ENCODE measurements around the gene CENPV. TPM values are rescaled to one million over a fixed set of nuclear protein-coding genes. Genes with fewer than 3 reads are reported as not detected.
A peak's percentile ranks its signal among the peaks of the same experiment; 100 is the strongest.

CENPV gene
- total and polyA plus RNA-seq, 2 of the 13 experiments (the other 11 are each of a cell fraction or from before 2014, with no cell fraction given) = 193 to 292 TPM

GRCh38 chr17:16313139-16314090, 39.9 kb downstream of the CENPV start (continued):
- no peak for TF ChIP-seq SKIL (CRISPR knock-in tag; IDR thresholded peaks at IDR 0.05; ENCODE audit: borderline replicate concordance)
- TF ChIP-seq PHB2 (IDR thresholded peaks at IDR 0.05; ENCODE audit: partially characterized antibody) = no peak
- TF ChIP-seq TBP (CRISPR knock-in tag; IDR thresholded peaks at IDR 0.05) = no peak
- no peak for TF ChIP-seq RFX3 (CRISPR knock-in tag; IDR thresholded peaks at IDR 0.05)
- no peak for TF ChIP-seq ZNF407 (CRISPR knock-in tag; IDR thresholded peaks at IDR 0.05; ENCODE audit: not compliant biosample characterization)
- TF ChIP-seq SP5 (CRISPR knock-in tag; IDR thresholded peaks at IDR 0.05; ENCODE audit: borderline replicate concordance, low read depth) = peak; percentile 58; the same call in 1 of the 2 replicates
- TF ChIP-seq NCOA1 (CRISPR knock-in tag; IDR thresholded peaks at IDR 0.05) = no peak
- TF ChIP-seq ATF7-NPFF (CRISPR knock-in tag; IDR thresholded peaks at IDR 0.05; ENCODE audit: low read depth) = no peak
- no peak; the same call in 1 of the 2 replicates for TF ChIP-seq ZKSCAN8 (CRISPR knock-in tag; IDR thresholded peaks at IDR 0.05; ENCODE audit: borderline replicate concordance)
- no peak for TF ChIP-seq CEBPG (CRISPR knock-in tag; IDR thresholded peaks at IDR 0.05)
- TF ChIP-seq IRX3 (CRISPR knock-in tag; IDR thresholded peaks at IDR 0.05; ENCODE audit: borderline replicate concordance, low read depth) = no peak
- TF ChIP-seq HES4 (CRISPR knock-in tag; IDR thresholded peaks at IDR 0.05; ENCODE audit: borderline replicate concordance) = no peak
- no peak for TF ChIP-seq RBM22 (optimal IDR thresholded peaks at IDR 0.05; ENCODE audit: low read length)

Data from HepG2 (cell line).